CD4-positive, alpha-beta T cell treated with Interleukin-10 for 1 hour (primary cell): ENCODE results near the gene CEP112.

Source experiments
- DNase-seq: peaks from one replicate; pipeline ENCODE4 v3.0.0-alpha.2; 2020

CEP112 gene

DNA sequence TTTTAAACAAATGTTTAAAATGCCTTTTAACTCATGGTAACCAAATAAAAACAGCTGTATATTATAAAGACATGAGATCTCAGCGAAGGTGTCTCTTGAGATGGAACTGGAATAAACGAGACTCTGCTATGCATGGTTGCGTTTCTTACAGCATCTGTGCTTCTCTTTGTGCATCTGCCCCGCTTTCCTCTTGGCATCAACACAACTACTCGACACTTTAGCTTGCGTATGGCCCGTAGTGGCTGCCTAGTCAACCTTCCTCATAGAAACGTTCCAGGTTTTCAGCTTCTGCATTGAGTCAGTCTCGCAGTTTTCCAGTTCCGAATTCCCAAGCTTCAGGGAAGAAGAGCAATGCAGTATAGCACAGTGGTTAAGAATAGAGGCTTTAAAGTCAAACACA is 214.9 kb downstream of the CEP112 start:
- no peak for DNase-seq

DNA sequence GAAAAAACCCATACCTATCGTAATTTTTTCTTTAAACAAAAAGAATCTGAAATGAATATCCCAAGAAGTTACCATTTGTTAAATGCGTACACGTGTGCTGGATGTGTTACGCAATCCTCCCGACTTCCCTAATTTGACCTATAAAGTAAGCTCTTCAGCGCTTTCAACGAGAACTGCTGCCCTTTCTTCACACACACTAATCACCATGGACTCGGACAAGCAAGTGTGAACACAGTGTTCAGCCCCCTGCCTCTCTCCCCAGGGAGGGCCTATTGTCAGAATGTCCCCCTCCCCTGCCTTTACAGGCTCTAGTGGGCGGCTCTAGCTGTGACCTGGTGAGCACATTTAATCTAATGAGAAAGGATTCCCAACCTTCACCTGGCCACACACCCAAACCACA is 216.1 kb downstream of the CEP112 start:
- DNase-seq, result no peak

DNA sequence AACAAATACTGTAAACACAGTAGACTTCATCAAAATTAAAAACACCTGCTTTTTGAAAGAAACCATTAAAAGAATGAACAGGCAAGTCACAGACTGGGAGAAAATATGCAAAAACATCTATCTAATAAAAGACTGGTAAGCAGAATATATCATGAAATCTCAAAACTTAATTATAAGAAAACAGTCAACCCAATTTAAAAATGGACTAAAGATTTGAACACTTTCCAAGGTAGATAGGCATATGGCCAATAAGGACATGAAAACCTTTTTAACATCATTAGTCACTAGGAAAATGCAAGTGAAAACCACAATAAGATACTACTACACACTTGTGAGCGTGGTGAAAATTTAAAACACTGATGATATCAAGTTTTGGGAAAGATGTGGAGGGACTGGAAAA is 218.7 kb downstream of the CEP112 start:
- no peak for DNase-seq

DNA sequence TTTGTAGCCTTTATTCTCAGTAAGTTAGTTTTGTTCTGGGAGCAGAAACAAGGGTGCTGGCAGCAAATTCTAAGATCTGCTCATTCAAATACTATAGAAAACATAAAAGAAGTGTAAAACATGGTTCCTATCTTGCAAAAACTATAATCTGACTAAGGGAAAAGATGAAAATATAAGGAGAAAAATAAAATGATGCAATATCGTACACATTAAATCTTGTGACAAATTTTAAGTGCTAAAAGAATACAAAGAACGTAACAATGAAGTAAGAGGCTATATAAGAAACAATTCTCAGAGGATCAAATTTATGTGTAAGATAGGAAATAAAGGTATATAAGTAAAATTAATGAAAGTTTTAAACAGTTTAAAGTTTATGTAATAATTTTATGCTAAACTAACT is 224.6 kb downstream of the CEP112 start:
- DNase-seq, result no peak

DNA sequence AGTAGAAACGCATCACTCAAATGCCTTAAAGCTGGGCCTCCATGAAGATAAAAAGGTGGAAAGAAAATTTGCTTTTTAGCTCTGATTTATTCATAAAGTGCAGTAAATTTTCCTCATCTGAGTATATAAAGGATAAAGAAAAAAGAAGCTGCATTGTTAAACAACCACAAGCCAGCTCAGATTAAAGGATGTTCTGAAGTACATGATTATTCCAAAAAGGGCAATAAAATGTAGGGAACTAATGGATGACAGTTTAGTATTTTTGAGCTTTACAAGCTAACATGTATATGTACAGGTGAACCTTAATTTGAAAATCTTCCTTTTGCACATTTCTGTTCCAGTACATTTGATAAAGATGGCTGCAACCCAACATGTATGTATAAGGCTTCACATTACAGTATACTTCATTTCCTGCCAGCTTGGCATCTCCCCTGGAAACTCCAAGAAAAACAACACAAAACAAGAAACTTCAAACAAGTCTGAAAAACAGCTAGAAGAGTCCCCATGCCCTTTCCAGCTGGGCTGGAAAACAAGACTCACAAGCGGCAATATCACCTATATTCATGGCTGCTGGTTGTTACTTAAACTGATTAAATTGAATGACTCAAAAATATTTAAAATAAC is 225.7 kb downstream of the CEP112 start:
- DNase-seq, result no peak

DNA sequence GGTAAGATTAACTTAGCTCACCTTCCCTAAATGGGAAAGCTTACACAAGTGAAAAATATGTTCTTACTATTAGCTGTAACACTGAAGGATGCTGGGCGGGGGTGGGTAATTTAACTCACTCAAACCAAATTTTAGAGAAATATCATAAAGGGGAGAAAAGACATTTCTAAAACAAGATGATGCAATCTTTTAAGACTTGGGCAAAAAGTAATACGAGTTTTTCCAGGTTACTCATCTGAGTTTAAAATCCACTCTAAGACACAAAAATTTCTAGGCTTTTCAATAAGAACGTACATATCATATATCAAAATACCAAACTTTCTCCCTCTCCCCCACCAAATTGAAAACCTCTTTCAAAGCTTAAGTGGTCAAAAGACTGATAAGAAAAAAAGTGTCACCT is 228.8 kb downstream of the CEP112 start:
- DNase-seq, result no peak

DNA sequence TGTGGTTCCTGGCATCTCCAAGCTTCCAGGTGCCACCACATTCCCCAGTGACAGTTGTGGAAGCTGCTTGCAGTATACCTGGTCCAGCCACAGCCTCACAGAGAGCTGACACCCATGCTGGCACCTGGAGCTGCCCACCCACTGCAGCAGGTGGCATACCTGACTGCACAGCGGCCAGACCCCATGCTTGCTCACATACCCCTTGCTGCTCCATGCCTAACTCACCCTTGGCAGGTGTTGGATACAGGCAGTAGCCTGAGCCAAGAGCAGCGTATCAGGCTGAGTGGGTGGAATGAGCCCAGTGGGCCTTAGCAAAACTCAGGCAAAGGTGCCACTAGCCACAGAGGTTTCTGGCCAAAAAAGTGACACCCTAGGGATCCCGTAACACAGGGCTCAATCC is 232.3 kb downstream of the CEP112 start:
- no peak for DNase-seq

DNA sequence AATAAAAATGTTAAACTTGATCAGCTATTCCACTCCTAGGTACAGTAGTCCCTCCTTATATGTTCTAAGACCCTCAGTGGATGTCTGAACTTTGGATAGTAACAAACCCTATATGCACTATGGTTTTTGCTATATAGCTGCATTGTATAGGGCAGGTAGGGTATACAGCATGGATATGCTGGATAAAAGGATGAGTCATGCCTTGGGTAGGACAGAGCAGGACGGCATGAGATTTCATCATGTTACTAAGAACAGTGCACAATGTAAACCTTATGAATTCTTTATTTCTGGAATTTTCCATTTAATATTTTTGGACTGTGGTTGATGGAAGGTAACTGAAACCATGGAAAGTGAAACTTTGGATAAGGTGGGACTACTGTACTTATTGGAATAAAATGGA is 235.1 kb downstream of the CEP112 start:
- DNase-seq, result no peak

DNA sequence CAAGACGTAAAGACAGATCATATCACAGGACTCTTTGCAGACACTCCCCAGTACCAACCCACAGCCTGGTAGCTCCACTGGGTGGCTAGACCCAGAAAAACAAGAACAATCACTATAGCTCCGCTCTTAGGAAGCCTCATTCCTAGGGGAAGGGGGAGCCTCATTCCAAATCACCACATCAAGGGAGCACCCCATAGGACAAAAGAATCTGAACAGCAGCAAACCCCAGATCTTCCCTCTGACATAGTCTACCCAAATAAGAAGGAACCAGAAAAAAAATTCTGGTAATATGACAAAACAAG is 237.8 kb downstream of the CEP112 start:
- DNase-seq, result no peak

DNA sequence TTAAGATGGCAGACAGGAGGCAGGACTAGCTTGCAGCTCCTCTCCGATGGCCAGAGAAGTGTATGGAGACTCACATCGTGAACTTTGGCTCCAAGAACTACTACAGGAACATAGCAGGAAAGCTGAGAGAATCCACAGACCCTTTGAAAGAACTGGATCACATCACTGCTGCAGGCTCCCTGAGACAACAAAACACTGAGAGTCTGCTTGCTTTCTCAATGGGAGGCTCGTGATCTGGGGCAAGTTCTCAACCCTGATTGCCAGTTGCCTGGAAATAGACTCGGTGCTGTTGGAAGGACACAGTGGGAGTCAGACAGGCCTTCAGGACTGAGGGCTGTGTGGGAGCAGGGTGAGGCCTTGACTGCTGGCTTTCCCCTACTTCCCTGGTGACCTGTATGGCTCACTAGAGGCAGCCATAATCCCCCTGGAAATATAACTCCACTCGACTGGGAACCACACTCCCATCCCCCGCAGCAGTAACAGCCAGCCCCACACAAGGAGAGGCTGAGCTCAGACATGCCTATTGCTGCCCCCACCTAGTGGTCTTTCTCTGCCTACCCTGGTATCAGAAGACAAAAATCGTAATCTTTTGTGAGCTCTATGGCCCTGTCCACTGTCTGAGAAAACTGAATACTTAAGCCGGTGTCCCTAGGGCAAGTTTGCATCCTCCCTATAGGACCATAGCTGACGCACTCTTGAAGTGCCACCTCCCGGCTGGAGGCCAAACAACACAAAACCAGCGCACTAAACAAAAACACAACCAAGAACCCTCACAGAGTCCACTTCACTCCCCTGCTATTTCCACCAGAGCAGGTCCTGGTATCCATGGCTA is 238.4 kb downstream of the CEP112 start:
- no peak for DNase-seq

DNA sequence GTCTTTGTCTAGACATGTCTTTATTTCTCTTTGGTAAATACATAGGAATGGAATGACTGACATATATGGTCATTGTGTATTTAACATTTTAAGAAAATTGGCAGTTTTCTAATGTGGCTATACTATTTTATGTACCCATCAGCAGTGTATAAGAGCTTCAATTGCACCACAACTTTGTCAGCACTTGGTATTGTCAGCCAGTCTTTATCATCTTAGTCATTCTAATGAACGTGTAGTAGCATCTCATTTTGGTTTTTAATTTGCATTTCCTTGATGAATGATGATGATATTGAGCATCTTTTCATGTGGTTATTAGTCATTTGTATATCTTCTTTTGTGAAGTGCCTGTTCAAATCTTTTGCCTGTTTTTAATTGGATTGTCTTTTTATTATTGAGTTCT is 239.3 kb downstream of the CEP112 start:
- DNase-seq, result no peak

DNA sequence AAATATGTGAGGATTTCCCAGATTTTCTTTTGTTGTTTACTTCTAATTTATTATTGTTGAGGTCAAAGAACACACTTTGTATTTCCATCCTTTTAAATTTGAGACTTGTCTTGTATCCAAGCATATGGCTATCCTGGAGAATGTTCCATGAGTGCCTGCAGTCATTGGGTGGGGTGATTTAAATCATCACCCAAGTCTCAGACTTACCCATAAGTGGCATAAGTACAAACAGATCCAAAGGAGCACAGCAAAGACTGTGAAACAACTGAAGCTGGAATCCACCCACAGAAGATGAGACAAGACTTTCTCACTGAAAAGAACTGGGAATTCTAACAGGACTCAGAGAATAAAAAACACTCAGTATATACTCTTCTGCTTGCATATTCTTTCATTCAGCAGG is 239.9 kb downstream of the CEP112 start:
- no peak for DNase-seq

DNA sequence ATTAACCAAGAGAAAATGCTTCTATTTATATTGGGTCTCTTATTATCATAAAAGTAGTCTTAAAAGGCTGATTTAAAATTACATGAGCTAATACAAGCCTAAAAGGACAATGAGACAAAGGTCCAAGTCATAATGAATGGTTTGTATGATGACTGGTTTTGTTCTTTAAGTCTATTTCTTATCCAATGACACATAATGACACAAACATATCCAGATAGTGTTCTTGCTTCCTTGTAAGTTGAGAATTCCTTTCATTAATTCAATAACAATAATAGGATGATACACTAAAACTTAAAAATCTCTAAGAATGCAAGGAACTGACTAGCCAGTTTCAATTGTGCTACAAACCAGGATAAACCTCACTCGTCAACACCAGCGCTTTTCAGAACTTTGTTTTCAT is 244.1 kb downstream of the CEP112 start:
- DNase-seq, result no peak

DNA sequence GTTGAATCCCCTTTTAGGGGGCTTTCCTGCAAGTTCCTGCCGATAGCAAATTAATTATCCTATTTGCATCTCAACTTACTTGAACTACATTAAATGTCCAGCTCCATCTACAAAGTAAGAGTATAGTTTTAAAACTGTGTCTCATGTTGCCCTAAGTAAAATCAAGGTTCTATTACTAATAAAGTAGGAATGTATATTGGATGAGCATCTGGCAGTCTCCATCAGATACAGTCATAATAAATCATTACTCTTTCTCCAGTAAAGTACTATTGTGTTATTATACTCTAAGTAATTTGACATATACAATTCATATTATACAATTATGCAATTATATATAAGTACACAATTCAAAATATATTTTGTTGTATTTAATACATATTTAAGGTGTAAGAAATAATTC is 249.3 kb downstream of the CEP112 start:
- DNase-seq, result no peak

DNA sequence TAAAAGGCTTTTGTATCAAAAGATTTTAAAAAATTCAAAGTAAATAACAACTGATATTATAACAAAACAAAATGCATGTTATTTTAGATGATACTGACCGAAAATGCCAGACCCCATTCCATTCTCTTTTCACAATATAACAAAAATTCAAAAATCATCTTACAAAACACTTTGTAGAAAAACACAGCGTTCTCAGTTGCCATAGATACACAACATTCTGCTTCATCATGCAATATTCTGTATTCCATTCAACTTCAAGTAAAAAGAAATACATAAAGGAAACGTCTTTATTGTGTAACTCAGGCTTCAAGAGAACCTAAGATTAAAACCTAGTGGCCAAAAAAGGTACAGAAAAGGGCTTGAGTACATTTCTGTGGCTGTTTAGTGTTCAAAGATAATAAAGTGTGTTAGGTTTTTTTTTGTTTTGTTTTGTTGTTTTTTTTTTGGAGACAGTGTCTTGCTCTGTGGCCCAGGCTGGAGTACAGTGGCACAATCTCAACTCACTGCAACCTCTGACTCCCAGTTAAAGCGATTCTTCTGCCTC is 250.5 kb downstream of the CEP112 start:
- DNase-seq, result no peak

DNA sequence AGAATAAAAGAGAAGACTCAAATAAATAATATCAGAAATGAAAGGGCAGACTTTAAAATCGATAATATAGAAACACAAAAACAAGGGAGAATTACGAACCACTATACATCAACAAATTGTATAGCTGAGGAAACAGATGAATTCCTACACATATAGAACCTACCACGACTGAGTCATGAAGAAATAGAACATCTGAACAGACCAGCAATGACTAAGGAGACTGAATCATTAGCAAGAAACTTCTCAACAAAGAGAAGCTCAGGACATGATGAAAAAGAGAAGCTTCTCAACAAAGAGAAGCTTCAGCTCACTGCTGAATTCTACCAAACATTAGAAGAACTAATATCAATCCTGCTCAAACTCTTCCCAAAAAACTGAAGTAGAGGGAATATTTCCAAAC is 255.9 kb downstream of the CEP112 start:
- no peak for DNase-seq

DNA sequence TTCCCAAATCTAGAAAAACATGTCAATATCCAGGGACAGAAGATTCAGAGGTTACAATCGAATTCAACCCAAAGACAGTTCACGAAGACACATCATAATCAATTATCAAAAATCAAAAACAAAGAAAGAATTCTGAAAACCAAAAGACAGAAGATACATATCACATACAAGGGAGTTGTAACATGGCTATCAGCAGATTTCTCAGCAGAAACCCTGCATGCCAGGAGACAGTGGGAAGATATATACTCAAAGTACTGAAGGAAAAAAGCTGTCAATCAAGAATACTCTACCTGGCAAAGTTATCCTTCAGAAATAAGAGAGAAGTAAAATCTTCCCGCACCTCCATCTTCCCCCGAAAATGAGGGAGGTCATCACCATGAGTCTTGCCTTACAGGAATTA is 258.6 kb downstream of the CEP112 start:
- DNase-seq, result no peak

DNA sequence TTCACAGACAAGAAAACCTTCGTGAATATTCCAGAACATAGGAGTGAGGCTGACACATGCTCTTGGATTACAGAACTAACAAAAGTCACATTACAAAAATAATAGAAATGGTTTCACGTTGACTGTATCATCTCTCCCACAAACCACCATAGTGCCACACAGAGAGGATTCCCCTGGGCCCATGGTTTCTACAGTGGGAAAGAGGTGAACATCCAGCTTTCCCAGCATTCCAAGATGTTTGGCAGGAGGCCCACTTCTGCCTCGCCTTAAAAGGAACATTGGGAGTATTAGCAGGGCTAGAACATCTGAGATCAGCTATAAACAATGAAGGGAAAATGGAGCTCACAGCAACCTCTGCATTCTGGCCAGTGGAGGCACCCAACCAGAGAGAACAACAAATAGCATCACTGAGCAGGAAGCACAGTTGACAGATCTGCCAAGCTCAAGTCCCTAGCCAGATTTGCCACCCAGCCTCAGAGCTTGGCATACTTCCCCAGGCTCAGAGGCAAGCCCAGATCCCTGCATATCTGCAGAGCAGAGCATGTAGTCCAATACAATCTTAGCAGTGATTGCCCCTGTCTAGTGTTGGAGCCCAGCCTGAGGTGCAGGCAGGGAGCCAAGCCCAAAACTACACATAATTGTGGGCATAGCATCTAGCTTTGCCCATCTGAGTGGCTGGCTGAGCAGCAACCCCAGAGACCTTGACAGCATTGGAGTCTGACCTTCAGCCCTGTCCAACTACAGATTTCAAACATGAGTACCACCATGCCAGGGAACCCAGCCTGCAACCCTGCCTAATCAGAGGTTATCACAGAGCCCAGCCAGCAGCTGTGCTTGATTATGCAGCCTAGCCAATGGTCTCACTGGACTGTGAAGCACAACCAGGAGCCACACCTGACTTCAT is 260.4 kb downstream of the CEP112 start:
- DNase-seq, result no peak

DNA sequence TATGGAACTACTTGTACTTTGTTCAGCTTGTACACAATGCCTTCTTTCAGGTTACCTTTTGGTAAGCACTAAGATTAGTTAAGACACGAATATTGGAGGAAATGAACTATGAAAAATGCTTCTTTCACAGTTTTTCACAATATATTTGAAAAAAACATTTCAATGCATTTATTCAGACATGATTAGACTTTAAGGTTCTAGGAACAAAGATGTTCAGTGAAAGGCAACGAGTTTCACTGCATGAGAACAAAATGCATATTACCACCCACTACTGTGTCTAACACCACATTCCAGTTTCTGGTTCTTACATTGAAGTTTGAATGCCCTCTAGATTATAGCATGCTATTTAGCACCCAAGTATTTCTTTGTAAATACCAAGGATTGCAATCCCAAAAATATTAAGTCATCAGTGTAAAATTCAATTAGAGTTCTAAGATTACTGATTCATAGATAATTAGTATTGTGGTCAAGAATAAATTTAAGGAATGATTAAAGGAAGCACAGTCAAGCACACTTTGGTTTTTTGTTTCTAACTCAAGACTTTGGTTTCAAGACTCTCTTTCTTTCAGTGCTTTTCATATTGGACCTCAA is 261.7 kb downstream of the CEP112 start:
- DNase-seq, result no peak

DNA sequence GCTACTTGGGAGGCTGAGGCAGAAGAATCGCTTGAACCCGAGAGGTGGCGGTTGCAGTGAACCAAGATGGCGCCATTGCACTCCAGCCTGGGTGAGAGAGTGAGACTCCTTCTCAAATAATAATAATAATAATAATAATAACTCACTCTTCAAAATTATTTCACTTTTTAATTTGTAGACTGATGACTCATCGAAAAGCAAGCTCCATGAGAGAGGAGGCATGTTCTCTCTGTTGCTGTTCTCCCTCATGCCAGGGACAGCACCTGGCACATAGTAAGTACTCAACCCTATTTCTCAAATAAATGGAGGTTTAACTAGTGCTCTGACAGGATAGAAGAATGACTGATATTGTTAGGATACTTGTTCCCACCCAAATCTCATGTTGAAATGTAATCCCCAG is 265.3 kb downstream of the CEP112 start:
- no peak for DNase-seq

DNA sequence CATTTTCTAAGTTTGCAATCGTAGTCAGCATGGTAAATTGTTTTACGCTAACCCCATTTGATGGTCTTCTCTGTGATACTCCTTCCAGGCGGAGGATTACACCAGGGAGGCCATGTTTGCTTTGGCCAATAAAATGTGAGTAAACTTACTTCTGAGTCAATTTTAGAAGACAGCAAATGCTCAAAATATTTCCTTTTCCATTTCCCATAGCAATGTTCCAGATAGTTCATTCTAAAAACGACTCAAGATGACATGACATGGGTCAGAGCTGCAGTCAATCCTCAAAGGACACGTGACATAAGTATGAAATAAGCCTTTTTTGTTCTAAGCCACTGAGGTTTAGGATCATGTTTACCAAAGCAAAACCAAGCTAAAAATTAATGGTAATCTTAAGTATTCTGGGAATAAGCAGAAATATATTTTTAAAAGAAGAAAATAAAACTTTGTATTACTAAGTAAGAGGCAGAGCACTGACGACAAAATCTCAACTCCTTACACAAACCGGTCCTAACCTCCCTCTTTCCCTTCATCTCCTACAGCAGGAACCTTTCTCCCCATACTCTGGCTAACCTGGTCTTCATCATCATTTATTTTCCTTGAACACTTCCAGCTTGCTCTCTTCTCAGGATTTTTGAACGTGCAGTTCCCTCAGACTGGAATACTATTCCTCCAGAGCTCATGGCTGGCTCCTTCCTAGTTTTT is 266.2 kb downstream of the CEP112 start:
- DNase-seq, result no peak

DNA sequence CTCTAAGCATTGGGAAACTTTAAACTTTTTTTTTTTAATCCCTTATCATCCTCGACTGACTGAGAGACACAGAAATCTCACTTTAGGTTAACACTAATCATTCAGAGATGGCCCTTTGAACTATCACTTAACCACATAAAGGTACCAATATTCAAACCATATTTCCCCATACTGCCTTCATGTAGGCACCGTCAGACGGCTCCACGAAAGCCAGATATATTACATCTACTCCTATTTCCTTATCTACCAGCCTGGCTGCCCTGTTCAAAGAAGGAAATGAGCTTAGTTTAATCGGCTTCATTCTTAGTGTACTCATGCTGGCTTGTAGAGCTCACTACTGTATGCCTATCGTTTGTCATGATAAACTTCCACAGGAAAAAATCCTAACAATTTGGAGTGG is 270.9 kb downstream of the CEP112 start:
- DNase-seq, result no peak

DNA sequence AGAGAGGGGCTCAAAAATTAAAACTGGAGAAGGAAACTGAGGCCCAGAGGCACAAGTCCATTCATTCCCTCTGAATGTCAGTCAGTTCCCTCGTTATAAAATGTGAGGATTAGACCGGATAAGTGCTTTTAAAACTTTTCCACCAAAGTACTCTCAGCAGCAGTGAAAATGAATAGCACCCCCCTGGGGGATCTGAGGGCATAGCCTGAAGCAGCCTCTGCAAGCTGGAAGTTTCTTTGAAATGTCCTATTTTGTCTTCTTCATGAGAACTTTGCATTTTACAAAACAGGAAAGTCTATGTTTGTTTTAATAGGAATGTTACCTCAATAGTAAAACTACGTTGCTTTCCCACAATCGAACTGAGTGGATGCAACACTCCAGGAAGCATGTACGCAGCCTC is 273.0 kb downstream of the CEP112 start:
- DNase-seq, result no peak
